ENCODE data around the gene RIMBP2.

Gene RIMBP2

GRCh38 chr12:130454296-130454695 is 261.8 kb downstream of the RIMBP2 start:
- no peak for DNase-seq (ENCODE audit: low read depth in 2 of 3, low spot score in 2 of 3)

- no peak for DNase-seq (ENCODE audit: low read depth in 2 of 3, low spot score in 2 of 3)
Measured at GRCh38 chr12:130452546-130452945, 263.6 kb downstream of the RIMBP2 start.

- no peak for DNase-seq (ENCODE audit: low read depth in 2 of 3, low spot score in 2 of 3)
Measured at GRCh38 chr12:130451001-130451930, 264.8 kb downstream of the RIMBP2 start.

- DNase-seq (ENCODE audit: low read depth in 2 of 3, low spot score in 2 of 3): no peak
Measured at GRCh38 chr12:130449291-130449690, 266.8 kb downstream of the RIMBP2 start.

- no peak for DNase-seq (ENCODE audit: low read depth in 2 of 3, low spot score in 2 of 3)
Measured at GRCh38 chr12:130448044-130448821, 267.9 kb downstream of the RIMBP2 start.

GRCh38 chr12:130447655-130447965 is 268.5 kb downstream of the RIMBP2 start:
- no peak for DNase-seq (ENCODE audit: low read depth in 2 of 3, low spot score in 2 of 3)

GRCh38 chr12:130446846-130447654 is 269.0 kb downstream of the RIMBP2 start:
- no peak for DNase-seq (ENCODE audit: low read depth in 2 of 3, low spot score in 2 of 3)

- DNase-seq (ENCODE audit: low read depth in 2 of 3, low spot score in 2 of 3): no peak
Measured at GRCh38 chr12:130444986-130445385, 271.1 kb downstream of the RIMBP2 start.

GRCh38 chr12:130444061-130444460 is 272.0 kb downstream of the RIMBP2 start:
- DNase-seq (ENCODE audit: low read depth in 2 of 3, low spot score in 2 of 3): no peak

GRCh38 chr12:130441771-130442760 is 274.0 kb downstream of the RIMBP2 start:
- DNase-seq (ENCODE audit: low read depth in 2 of 3, low spot score in 2 of 3): no peak

- DNase-seq (ENCODE audit: low read depth in 2 of 3, low spot score in 2 of 3): no peak
Measured at GRCh38 chr12:130440411-130441080, 275.6 kb downstream of the RIMBP2 start.

GRCh38 chr12:130439250-130439649 is 276.8 kb downstream of the RIMBP2 start:
- DNase-seq (ENCODE audit: low read depth in 2 of 3, low spot score in 2 of 3): no peak

GRCh38 chr12:130438711-130439110 is 277.4 kb downstream of the RIMBP2 start:
- DNase-seq (ENCODE audit: low read depth in 2 of 3, low spot score in 2 of 3): no peak

GRCh38 chr12:130438243-130438620 is 277.9 kb downstream of the RIMBP2 start:
- no peak for DNase-seq (ENCODE audit: low read depth in 2 of 3, low spot score in 2 of 3)

GRCh38 chr12:130437555-130438242 is 278.4 kb downstream of the RIMBP2 start:
- no peak for DNase-seq (ENCODE audit: low read depth in 2 of 3, low spot score in 2 of 3)

GRCh38 chr12:130436741-130437501 is 279.2 kb downstream of the RIMBP2 start:
- DNase-seq (ENCODE audit: low read depth in 2 of 3, low spot score in 2 of 3): no peak

GRCh38 chr12:130435826-130436225 is 280.3 kb downstream of the RIMBP2 start:
- no peak for DNase-seq (ENCODE audit: low read depth in 2 of 3, low spot score in 2 of 3)

GRCh38 chr12:130435331-130435730 is 280.8 kb downstream of the RIMBP2 start:
- no peak for DNase-seq (ENCODE audit: low read depth in 2 of 3, low spot score in 2 of 3)
